ENCODE data around the gene MYRFL. TPM values are rescaled to one million over a fixed set of nuclear protein-coding genes. Genes with fewer than 3 reads are reported as not detected.

MYRFL gene
- total and polyA plus RNA-seq, 2 of the 8 experiments (the other 6 are each of a cell fraction or from before 2014, with no cell fraction given), result 1.1 to 2.0 TPM

- TF ChIP-seq, protein P1, sequence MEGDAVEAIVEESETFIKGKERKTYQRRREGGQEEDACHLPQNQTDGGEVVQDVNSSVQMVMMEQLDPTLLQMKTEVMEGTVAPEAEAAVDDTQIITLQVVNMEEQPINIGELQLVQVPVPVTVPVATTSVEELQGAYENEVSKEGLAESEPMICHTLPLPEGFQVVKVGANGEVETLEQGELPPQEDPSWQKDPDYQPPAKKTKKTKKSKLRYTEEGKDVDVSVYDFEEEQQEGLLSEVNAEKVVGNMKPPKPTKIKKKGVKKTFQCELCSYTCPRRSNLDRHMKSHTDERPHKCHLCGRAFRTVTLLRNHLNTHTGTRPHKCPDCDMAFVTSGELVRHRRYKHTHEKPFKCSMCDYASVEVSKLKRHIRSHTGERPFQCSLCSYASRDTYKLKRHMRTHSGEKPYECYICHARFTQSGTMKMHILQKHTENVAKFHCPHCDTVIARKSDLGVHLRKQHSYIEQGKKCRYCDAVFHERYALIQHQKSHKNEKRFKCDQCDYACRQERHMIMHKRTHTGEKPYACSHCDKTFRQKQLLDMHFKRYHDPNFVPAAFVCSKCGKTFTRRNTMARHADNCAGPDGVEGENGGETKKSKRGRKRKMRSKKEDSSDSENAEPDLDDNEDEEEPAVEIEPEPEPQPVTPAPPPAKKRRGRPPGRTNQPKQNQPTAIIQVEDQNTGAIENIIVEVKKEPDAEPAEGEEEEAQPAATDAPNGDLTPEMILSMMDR (IDR thresholded peaks at IDR 0.05; ENCODE audit: control extremely low read depth in 1 of 3, insufficient read depth in 1 of 3, low read depth in 1 of 3, low read length in 3 of 3), result no peak
Measured at GRCh38 chr12:69921831-69922230, 96.8 kb downstream of the MYRFL start (continued).
